Bronchial epithelial cell (primary cell): ENCODE data around the gene SCARF2. TPM values are rescaled to one million over a fixed set of nuclear protein-coding genes. Genes with fewer than 3 reads are reported as not detected.

Experiments
- DNase-seq: peaks from one replicate; pipeline ENCODE4 v3.0.0-alpha.2; 2010; ENCODE audit warnings: low read depth
- FAIRE-seq: peaks from 2 replicates; lab custom pipeline; 2011; peaks lifted over from hg19 to GRCh38; lab: Jason Lieb, UNC
- H3K27me3 ChIP-seq: 2 replicates; pipeline ENCODE4 v1.5.1; 2011; ENCODE audit warnings: low read length; ENCODE audit not compliant: control insufficient read depth, insufficient read depth
- H3K36me3 ChIP-seq: 2 replicates; pipeline ENCODE4 v1.5.1; 2011; ENCODE audit warnings: low read length; ENCODE audit not compliant: control insufficient read depth, insufficient read depth
- H3K4me3 ChIP-seq: 2 replicates; pipeline ENCODE4 v1.5.1; 2011; ENCODE audit warnings: mild to moderate bottlenecking, low read depth, low read length, control low read depth
- CTCF ChIP-seq: IDR thresholded peaks from 2 replicates; pipeline ENCODE4 v1.5.1; 2011; ENCODE audit warnings: mild to moderate bottlenecking, moderate library complexity, low read length, control low read depth, inconsistent platforms; ENCODE audit not compliant: insufficient read depth, severe bottlenecking
- total RNA-seq: library from RNA; depleted of rRNA; stranded (reverse); fragments of >200 nt; gene quantifications from 2 replicates; pipeline ENCODE4 v1.2.1, GENCODE V29; 2014

SCARF2 gene
- total RNA-seq, 1 donor from 2014 or later: 0.53 TPM

DNA sequence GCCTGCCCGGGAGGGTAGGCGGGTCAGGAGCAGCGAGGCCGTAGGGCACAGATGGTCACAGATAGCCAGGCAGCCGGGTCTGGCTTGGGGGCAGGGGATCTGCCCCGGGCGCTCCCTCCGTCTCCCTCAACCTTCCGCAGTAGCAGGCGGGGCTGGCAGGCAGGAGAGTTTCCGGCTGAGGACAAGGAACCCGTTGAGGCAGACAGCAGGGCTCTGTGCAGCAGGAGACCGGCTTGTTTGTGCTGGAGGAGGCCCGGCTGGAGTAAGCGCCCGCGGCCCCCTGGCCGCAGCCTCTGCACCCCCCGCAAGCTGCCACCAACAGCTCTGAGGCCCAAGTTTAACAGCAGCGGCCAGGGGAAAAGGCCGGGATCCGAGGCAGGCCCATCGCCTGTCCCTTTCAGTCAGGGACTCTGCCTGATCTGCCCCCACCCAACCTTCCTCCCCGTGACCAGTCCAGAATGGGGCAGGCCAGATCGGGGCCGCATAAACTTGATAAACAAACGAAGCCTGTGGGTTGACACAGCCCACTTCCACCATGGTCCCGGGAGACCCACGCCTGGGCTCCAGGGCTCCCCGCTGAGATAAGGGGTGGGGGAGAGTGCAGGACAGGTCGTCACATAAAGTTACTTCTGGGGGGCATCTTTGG lies 13.6 kb downstream of the SCARF2 start:
- Histone ChIP-seq H3K36me3 (no peaks in the 10 kb centered on the region), H3K27me3 (no peaks in the 10 kb centered on the region), H3K4me3 (no peak overlapping the region)
- DNase-seq (no peak), FAIRE-seq (no peak)
- no peak for TF ChIP-seq CTCF

GRCh38 chr22:20423008-20423905 lies 14.4 kb downstream of the SCARF2 start:
- FAIRE-seq: no peak
- no peak for TF ChIP-seq CTCF
- Histone ChIP-seq H3K4me3 (no peak overlapping the region), H3K36me3 (no peaks in the 10 kb centered on the region), H3K27me3 (no peaks in the 10 kb centered on the region)
- DNase-seq: no peak

DNA sequence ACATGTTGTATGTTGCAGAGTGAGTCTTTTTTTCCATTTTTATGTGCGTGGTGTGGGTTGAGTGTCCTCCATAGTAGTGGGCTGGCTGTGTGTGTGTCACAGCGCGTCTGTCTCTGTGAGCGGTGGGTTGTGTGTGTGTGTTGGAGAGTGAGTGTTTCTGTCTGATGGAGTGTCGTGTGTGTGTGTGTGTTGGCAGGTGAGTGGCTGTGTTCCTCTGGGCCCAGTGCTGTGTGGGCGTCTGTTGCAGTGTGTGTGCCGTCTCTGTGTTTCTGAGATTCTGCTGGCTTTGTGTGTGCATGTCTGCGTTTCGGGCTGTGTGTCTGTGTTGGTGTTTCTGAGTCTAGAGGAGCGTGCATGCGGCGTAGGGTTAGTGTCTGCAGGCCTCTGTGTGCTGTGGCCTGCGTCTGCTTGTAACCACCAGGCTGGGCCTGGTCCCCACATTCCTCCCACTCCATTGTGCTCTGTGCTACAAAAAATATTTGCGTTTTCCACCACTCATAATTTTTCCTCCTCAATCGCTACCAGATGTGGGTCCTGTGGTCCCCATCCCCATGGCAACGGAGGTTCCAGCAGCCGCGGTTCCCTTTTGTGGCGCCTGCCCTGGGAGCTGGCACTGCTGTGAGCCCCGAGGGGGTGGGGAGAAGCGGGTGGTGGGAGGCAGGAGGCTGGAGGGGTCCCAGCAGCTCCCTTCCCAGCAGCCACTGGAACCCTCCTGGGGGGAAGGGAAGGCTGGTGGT lies 15.2 kb downstream of the SCARF2 start:
- FAIRE-seq (peak; percentile 81), DNase-seq (no peak)
- no peak overlapping the region for H3K4me3 ChIP-seq
- no peaks in the 10 kb centered on the region for H3K27me3 ChIP-seq
- no peaks in the 10 kb centered on the region for H3K36me3 ChIP-seq
- no peak for TF ChIP-seq CTCF

- TF ChIP-seq CTCF: no peak
- H3K4me3 ChIP-seq: no peak overlapping the region
- peak; percentile 87 for FAIRE-seq
- no peaks in the 10 kb centered on the region for H3K27me3 ChIP-seq
- DNase-seq: no peak
- H3K36me3 ChIP-seq: no peaks in the 10 kb centered on the region
Measured at GRCh38 chr22:20421507-20421874, 16.1 kb downstream of the SCARF2 start.

GRCh38 chr22:20420157-20420842 lies 17.3 kb downstream of the SCARF2 start:
- no peak for TF ChIP-seq CTCF
- Histone ChIP-seq H3K27me3 (no peaks in the 10 kb centered on the region), H3K36me3 (no peaks in the 10 kb centered on the region), H3K4me3 (no peak overlapping the region)
- no peak for FAIRE-seq
- DNase-seq: no peak
